Measurements from ENCODE around the gene SPHKAP.

DNA sequence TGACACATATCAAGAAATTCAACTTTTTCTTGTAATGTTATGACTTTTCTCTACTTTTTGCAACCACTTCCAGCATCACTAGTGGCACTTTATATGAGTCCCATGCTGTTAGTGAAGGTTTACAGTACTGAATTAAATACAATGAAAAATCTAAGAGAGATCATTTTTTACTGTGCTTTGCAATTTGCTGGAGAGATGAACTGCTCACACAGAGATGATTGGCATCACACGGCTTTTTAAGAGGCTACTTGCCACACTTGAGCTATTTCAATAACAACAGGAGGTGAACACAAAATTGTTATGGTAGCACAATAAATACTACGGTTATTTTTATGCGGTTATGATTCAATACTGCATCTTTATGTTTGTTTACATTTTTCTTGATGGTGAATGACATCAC is 221.2 kb downstream of the SPHKAP start:
- TF ChIP-seq, protein P1, sequence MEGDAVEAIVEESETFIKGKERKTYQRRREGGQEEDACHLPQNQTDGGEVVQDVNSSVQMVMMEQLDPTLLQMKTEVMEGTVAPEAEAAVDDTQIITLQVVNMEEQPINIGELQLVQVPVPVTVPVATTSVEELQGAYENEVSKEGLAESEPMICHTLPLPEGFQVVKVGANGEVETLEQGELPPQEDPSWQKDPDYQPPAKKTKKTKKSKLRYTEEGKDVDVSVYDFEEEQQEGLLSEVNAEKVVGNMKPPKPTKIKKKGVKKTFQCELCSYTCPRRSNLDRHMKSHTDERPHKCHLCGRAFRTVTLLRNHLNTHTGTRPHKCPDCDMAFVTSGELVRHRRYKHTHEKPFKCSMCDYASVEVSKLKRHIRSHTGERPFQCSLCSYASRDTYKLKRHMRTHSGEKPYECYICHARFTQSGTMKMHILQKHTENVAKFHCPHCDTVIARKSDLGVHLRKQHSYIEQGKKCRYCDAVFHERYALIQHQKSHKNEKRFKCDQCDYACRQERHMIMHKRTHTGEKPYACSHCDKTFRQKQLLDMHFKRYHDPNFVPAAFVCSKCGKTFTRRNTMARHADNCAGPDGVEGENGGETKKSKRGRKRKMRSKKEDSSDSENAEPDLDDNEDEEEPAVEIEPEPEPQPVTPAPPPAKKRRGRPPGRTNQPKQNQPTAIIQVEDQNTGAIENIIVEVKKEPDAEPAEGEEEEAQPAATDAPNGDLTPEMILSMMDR (IDR thresholded peaks at IDR 0.05): no peak
- TF ChIP-seq POLR2A (IDR thresholded peaks at IDR 0.05): no peak

Measured in thyroid gland (tissue), 4 donors.